Esophagus squamous epithelium (tissue), 4 donors: ENCODE results near the gene ADAM11.

Experiments used
- CTCF ChIP-seq, 6 experiments: fragments of 450-650 bp in 4 of 6; fragments of 200-600 bp in 2 of 6; sonication (generic) in 2 of 6; IDR thresholded peaks; one replicate each; pipeline ENCODE4 v1.5.1; 2016 to 2019; ENCODE audit warnings: antibody characterized with exemption in 6 of 6, mild to moderate bottlenecking in 4 of 6, moderate library complexity in 4 of 6
- POLR2A ChIP-seq, 4 donors: fragments of 450-650 bp; IDR thresholded peaks; one replicate each; pipeline ENCODE4 v1.6.1; 2017; ENCODE audit warnings: antibody characterized with exemption in 4 of 4, mild to moderate bottlenecking in 4 of 4, moderate library complexity in 3 of 4

- no peak for TF ChIP-seq CTCF (IDR thresholded peaks at IDR 0.05)
- no peak for TF ChIP-seq POLR2A (IDR thresholded peaks at IDR 0.05)
These were observed 39.3 kb upstream of the ADAM11 start for GRCh38 chr17:44719444-44719843.
